ENCODE results near the gene TEX2. TPM values are rescaled to one million over a fixed set of nuclear protein-coding genes. Genes with fewer than 3 reads are reported as not detected.
A peak's percentile ranks its signal among the peaks of the same experiment; 100 is the strongest.

TEX2 gene
- total and polyA plus RNA-seq, 8 donors = 8.9 to 30.3 (median 22.4) TPM

- peak; percentile 29 to 56 (median 47) for ATAC-seq
Measured at GRCh38 chr17:64200080-64201032, 62.7 kb downstream of the TEX2 start.

GRCh38 chr17:64198331-64199090 lies 64.5 kb downstream of the TEX2 start:
- no peak for FAIRE-seq
- Histone ChIP-seq H3K36me3 (no peaks in the 10 kb centered on the region), H3K9me3 (no peaks in the 10 kb centered on the region), H3K4me3 (no peak overlapping the region), H3K27ac (no peak overlapping the region), H3K4me1 (peaks cover 11 to 25% (median 22%) of the 10 kb centered on the region in 3 donors), H3K27me3 (no peaks in the 10 kb centered on the region)
- DNase-seq = no peak
- ATAC-seq = no peak
- WGBS, 2 donors = 86 to 88% methylated on average over 5 of the region's 5 CpGs
- TF ChIP-seq CTCF (IDR thresholded peaks at IDR 0.05) = no peak
- intact Hi-C loops (cut with DNase I) = no loop called here

More at GRCh38 chr17:64200080-64201032, 62.7 kb downstream of the TEX2 start:
- Histone ChIP-seq H3K36me3 (no peaks in the 10 kb centered on the region), H3K9me3 (no peaks in the 10 kb centered on the region), H3K27me3 (no peaks in the 10 kb centered on the region), H3K4me1 (peaks cover 4 to 32% (median 24%) of the 10 kb centered on the region in 3 donors), H3K27ac (no peak overlapping the region), H3K4me3 (no peak overlapping the region)
- no peak for TF ChIP-seq CTCF (IDR thresholded peaks at IDR 0.05)
- intact Hi-C loops (cut with DNase I) = no loop called here
- 37 to 50% methylated on average over 3 of the region's 3 CpGs for WGBS, 2 donors
- no peak for DNase-seq
- no peak for FAIRE-seq

GRCh38 chr17:64196601-64197000 lies 66.5 kb downstream of the TEX2 start:
- 89 to 96% methylated on average over 4 of the region's 4 CpGs for WGBS, 2 donors
- no peak for ATAC-seq
- no peak for FAIRE-seq

GRCh38 chr17:64193561-64193960 lies 69.5 kb downstream of the TEX2 start:
- Histone ChIP-seq H3K4me1 (peaks cover 0 to 7% (median 3%) of the 10 kb centered on the region in 3 donors), H3K27ac (no peak overlapping the region), H3K36me3 (peaks cover 0 to 4% (median 0%) of the 10 kb centered on the region in 3 donors), H3K27me3 (no peaks in the 10 kb centered on the region), H3K9me3 (no peaks in the 10 kb centered on the region), H3K4me3 (no peak overlapping the region)
- WGBS, 2 donors = 88 to 92% methylated on average over 9 of the region's 9 CpGs
- DNase-seq = no peak
- FAIRE-seq = no peak
- intact Hi-C loops (cut with DNase I) = no loop called here
- no peak for TF ChIP-seq CTCF (IDR thresholded peaks at IDR 0.05)
- ATAC-seq = no peak

More at GRCh38 chr17:64196601-64197000, 66.5 kb downstream of the TEX2 start:
- Histone ChIP-seq H3K36me3 (peaks cover 0 to 4% (median 0%) of the 10 kb centered on the region in 3 donors), H3K27ac (no peak overlapping the region), H3K4me1 (peaks cover 11 to 15% (median 13%) of the 10 kb centered on the region in 3 donors), H3K27me3 (no peaks in the 10 kb centered on the region), H3K4me3 (no peak overlapping the region), H3K9me3 (no peaks in the 10 kb centered on the region)
- intact Hi-C loops (cut with DNase I) = no loop called here
- no peak for DNase-seq
- no peak for TF ChIP-seq CTCF (IDR thresholded peaks at IDR 0.05)
